AG08396 (cell line): Measurements from ENCODE around the gene GRIK3.

Source experiments
- DNase-seq: peaks from one replicate; pipeline ENCODE4 v3.0.0; 2012; ENCODE audit warnings: low spot score, mixed read lengths

Gene GRIK3

DNA sequence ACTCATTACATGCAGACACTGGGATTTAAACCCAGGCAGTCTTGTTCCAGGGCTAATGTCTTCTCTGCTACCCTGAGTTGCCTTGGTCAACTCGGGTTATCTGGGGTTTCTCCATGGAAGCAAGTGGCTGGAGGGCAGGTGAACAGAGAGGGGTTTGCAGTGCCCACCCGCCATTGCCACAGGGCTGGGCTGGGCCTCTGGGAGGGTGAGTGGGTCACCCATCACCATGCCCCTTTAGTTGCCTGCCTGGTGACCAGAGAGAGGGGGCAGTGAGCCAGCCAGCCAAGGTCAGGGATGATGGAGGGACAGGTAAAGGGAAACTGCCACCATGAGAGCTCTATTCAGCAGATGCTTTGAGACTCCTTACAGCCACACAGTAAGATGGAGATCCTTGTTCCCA is 53.2 kb downstream of the GRIK3 start:
- no peak for DNase-seq

DNA sequence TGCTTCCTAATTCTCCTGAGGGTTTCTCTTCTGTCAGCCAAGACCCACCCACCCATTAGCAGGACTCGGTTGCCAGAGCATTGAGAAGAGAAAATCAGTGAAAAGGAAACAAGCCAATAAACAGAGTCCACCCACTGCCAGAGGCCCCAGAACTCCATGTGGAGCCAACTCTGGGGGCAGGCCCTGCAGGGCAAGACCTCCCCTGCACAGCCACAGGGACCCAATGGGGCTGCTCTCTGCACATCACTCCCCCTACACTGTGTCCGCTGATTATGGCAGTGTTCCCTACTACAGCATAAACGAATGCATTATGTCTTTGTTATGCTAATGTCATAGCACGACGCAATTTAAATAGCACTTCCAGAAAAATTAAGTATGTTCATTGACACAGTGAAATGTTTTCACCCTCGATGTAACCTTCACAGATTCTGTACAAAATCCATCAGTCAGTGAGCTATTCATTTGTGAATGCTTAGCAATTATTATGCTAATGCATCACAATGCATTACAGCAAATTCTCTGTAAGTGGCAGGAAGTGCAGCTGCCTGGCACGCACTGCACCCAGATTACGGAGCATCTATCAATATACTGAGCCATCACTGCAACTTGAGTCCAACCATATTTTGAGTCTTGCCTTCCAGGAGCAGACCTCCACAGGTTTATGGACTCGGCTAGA is 56.4 kb downstream of the GRIK3 start:
- DNase-seq, result no peak

DNA sequence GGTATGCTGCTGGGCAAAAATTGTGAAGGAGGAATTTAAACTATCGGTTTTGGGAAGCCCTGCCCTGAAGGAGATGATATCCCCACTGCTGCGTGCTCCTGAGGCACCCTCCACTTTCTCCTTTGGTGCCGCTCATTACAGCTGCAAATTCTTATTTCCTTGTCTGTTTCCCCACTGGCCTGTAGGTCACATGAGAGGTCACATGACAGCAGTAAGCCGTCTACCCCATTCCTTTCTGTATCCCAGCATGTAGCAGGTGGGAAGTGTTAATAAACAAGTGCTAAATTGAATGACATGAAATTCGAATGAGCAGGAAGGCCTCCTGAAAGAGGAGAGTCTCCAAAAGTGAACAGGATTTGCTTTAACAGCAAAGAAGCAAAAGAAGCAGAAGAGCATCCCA is 58.7 kb downstream of the GRIK3 start:
- DNase-seq, result no peak

DNA sequence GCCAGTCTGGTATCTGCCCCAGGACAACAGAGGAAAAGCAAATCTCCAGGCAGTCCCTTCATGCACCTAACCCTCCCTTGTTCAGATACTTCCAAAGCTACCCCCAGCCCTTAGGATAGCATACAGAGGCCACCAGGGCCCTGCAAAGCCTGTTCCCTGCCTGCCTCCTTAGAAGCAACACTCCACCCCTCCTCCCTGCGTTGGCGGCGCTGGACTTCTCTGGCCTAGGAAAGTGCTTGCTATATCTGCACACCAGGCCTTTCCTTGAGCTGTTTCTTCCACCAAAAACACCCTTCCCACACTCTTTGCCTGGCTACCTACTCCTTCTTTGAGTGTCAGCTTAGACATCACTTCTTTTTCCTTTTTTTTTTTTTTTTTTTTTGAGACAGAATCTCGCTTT is 61.3 kb downstream of the GRIK3 start:
- no peak for DNase-seq

DNA sequence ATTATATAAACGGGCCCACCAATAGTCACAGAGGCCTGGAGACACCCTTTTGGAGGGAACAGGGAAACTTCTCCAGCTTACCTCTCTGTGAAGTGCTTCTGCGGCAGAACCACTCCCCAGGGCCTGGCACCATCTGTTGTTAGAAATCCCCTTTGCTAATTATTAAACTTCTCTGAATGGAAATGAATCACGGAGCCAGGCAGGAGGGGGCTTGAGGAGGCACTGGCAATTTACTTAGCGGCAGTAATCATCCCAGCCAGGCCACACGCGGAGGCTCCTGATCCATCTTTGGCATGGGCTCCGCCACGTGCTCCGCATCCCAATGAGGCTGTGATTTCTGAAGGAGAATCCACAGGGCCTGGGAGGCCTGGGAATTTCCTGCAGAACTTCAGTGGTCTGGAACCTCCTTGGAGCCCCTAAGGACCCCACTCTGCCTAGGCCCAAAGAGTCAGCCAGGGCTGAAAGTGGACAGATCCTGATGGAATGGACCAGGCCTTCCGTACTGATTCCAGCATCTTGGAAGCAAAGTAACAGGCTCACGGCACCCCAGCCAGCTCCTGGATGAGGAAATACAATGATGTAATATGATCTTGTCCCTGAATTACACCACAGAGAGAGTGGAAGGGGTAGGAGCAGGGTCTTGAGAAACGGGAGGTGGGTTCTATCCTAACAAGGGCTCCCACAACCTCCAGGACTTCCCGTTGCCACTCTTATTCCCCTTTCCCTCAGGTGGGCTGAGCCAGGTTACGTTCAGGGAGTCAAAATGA is 62.3 kb downstream of the GRIK3 start:
- DNase-seq, result no peak

DNA sequence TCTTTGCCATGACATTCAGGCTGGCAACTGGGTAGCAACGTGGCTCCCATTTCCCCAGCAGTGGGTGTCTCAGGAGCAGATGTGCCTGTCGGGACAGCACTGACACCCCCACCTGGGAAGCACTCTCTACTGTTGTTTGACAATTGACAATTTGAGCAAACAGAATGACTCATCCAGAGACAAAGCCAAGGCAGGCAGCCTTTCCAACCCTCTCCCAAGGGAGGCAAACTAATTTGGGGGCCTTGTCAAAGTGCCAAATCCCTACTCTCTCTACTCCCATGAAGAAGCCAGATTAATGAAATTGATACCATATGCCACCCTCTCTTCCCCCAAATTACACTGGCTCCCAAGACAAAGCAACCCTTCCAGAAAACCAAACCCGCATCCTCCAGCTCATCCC is 65.6 kb downstream of the GRIK3 start:
- DNase-seq, result no peak

DNA sequence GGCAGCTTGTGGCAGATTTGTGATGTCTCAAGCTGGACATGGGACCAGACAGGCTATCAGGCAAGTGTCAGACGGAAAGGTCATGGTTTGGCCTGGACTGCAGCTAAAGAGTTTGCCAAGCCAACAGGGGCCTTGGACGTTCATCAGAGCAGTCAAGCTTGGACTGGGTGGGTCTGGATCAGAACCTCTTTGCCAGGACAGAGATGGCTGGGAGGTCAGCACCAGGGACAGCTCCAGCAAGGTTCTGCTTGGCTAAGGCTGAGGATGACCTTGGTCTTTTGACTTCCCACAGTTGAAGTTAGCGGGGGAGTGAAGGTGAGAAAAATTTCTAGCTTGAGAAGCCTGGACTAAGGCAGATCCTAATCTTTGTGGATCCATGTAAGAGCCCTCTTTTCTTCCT is 68.1 kb downstream of the GRIK3 start:
- DNase-seq, result no peak

DNA sequence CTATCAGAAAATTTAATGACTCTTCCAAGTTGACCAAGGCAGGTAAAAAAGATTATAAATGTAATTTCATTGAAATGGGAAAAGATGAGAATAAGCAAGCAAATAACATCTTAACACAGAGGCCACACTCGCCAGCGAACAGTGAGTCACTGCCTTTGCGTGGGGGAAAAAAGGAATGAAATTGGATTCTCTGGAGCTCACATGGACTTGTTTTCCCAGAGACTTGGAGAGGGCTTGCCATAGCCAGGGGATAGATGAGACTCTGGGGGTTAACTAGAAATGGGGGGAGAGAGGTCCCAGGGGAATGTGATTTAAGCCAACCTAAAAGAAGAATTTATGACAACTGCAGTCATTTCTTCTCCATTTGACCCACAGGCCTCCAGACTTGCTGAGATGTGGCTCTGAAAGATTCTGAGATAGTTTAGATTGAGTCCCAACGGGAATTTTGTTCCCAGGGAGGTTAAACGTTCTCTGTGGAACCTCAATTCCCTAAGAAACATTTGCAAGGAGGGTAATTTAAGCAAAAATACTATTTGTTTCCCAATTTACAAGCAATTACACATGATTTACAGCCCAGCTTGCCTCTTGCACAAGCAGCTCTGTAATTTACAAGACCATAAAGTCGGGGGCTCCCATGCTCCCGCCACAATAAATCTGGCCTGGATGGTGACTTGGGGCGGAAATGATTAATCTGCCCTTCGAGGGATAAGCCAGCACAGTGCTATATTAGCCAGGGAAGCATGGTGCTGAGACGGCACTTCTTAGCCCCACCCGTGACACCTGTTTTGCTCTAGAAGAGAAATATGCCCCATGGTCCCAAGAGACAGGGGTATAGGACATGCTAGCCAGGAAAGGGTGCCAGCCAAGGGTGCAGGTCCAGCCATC is 68.8 kb downstream of the GRIK3 start:
- no peak for DNase-seq

DNA sequence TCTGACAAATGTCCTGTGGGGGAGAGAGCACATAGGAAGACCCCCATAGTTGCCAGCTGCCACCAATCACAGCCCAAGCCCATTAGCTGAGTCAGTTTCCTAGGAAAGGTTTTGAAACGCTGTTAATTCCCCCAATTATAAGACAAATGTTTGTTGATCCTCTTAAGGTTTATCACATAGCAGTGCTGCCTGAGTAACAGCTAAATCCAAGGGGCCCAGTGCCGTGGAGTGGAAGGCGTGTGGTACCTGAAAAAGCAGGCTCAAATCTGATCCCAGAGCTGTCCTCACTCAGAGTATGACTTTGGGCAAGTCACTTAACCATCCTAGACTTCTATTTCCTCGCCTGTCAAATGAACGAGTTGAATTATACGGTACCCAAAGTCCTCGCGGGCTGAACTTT is 69.5 kb downstream of the GRIK3 start:
- no peak for DNase-seq

DNA sequence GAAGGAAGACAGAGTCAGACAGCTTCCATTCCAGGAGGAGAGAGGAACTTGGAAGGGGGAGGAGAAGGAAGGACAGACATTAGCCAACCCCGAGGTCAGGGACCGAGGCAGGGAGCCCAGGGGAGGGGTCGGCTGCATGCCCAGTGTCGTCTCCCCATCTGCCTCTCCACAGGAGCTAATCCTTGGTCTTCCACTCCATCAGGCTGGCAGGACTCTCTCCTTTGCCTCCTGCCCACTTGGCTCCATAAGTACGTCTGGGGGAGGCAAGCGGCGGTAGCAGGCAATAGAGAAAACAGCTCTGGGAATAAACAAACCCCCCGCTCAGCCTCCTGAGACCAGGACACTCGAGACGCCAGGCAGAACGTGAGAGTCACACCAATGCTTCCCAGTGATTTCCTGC is 71.3 kb downstream of the GRIK3 start:
- no peak for DNase-seq

DNA sequence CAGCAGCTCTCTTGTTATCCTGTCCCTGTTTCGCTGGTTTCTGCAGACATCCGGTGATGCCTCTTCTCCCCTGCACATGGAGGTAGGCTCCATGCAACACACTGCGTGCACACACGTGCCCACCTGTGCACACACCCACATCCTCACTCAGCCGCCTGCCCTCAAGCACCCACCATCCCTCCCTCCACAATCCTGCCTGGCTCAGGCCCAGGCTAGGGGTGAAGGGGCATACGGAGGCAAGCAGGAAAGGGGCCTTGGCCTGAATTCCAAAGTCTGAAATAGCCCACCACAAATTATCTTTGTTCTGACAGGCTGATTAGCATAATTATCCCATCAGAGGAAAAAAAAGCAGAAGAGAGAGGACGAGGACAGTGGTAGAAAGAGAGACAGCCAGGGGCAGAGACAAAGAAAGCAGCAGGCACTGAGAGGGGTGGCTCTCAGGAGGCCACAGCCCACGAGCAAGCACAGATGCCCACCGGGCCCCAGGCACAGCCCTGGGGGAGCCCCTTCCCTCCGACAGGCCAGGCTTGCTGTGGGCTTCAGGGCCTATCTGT is 73.2 kb downstream of the GRIK3 start:
- DNase-seq, result no peak

DNA sequence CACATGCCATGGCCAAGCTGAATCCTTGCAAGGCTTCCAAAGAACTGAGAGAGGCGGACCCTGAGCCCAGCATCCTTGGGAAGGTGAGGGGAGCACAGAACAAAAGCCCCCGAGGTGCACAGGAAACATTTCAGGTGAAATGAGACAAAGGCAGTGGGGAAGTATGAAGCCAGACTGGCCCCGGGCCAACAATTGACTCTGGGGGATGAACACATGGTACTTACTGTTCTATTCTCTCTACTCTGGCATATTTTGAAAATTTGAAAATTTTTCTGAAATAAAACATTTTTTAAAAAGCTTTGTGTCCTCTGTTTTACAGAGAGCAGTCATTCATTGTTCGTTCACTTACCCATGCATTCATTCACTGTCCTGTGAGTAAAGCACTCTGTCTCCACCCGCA is 77.7 kb downstream of the GRIK3 start:
- no peak for DNase-seq

DNA sequence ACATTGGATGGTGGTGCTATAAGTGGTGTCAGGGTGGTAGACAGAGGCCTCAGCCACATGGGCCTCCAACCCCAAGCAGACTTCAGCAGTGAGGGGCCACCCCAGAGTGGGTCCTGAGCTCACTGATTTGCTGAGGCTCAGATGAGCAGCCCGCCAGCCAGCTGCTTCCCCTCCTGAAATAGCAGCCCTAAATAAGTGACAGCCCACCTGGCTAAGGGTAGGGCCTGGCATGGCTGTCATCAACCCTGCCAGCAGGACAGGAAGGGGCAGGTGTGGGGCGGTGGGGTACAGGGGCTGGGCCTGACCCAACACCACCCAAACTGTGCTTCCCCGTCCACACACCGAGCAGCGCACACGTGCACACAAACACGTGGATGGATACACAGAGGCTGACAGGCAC is 79.3 kb downstream of the GRIK3 start:
- no peak for DNase-seq

DNA sequence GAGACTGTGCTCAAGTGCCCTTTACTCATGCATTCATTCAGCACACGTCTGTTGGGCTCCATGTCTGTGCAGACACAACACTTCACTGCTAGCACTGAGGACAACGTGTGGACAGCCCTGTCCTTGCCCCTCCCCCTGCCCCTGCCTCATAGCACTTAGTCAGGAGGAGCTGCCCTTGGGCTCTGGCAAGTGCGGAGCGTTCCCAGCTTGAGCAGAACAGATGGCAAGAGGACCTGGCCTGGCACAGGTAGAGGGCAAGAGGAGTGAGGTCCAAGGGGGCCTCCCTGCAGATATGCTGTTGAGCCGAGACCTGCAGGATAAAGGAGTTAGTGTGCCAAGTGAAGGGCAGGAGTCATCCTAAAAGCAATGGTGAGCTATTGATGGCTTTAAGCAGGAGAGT is 81.3 kb downstream of the GRIK3 start:
- no peak for DNase-seq

DNA sequence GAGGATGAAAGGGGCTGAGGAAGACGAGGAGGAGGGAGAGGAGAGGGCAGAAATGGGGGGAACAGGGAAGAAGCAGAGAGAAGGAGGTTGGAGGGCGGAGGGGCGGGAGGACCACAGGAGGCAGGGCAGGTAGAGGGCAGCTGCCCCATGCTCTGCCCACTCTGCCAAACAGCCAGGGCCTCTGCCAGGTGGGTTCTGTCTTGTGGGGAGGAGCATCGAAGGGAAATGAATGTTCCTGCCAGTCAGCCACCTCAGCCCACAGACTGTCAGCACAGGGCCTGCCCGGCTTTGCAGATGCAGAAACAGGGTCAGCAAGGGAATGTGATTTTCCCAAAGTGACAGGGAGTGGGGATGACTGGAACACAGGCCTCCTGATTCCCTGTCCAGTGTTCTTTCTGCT is 82.6 kb downstream of the GRIK3 start:
- no peak for DNase-seq

DNA sequence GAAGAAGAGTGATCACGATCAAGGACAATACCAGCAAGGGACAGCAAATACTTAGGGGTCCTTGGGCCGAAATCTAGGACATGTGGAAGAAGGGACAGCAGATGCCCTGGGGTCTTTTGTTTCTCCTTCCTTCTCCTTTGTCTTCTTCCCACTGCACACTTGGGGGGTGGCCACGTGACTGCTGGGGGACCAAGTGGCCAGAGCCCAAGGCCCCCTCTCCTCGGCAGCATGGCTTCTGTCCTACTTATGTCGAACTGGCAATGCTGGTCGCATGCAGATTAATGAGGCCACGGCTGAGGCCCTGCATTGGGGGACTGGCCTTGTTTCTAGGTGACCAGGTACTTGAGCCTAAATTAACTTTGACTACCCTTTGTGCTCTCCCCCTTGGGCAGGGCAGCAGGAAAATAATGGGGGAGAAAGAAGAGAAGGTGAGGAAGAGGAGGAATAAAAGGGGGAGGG is 83.0 kb downstream of the GRIK3 start:
- no peak for DNase-seq

DNA sequence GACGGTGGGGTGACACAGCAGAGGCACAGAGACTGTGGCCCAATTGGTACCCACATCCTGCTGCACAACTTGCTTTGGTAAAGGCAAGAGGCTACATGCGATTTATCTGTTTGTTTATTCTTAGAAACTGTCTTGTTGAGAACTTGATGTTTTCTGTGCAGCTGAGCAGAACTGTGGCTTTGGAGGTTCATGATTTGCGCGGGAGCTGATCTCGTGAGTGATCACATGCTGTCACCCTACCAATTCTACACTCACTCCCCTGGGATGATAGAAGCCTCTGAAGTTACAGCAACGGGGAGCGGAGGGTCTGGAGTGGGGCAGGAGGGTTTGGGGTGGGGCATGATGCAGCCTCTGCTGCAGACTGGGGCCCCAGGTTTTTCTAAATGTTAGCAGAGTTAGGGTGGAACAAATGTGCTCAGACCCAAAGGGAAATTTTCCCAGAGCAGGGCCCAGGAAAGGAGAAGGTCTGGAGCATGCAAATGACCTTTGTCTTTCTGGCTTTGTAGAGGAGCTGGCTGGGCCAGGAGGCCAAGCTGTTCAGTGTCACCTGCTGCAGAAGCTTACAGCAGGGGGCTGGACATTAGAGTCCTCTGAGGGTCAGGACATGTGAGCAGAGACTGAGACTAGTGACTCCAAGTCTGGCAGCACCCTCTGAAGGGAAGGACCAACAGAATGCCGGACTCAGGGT is 83.6 kb downstream of the GRIK3 start:
- no peak for DNase-seq

DNA sequence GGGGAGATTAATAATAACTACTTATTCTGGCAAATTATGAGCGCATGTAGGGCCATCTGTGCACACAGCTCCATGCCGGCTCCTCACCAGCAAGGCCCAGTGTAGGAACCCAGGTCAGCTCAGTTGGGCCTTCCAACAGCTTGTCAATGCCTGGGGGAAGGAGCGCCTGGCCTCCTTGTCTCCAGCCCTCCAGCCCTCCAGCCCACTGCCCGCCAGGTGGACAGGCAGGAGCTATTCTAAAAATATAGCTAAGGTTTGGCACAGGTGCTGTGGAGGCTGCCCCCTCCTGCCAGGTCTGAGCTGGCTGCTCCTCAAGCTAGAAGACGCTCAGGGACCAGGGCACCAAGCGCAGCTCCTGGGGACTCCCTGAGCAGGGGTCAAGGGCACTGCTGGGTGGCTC is 85.7 kb downstream of the GRIK3 start:
- DNase-seq, result no peak

DNA sequence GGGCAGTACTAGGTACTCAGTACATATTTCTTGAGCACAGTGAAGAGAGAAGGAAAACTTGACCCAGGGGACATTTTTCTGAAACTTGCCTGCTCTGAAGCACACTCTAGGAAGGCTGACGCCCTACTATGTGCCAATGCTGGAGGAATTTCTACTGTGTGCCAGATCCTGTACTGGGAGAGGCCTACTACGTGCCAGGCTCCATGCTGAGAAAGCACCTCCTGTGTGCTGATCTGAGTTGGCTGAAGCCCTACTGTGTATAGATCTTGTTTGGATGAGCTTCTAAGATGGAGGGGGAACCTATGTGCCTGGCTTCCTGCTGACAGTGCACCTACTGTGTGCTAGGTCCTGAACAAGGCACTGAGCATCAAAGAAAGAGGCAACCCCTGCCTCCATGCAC is 86.2 kb downstream of the GRIK3 start:
- no peak for DNase-seq

DNA sequence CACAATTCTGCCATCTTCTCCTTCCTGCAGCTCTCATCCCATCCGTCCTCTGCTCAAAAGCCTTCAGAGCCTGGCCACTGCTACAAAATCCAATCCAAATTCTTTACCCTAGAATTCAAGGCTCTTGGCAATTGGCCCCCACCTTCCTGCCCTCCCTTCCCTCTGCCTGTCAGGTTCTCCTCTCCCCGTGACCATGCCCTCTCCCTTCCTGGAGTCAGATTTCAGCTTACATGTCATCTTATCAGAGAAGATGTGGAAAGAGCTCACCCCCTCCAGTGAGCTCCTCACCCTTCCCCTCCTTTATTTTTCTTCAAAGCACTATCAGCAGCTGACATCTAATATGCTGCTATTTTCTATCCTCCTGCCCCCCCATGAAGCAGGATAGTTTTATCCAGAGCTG is 86.9 kb downstream of the GRIK3 start:
- DNase-seq, result no peak

DNA sequence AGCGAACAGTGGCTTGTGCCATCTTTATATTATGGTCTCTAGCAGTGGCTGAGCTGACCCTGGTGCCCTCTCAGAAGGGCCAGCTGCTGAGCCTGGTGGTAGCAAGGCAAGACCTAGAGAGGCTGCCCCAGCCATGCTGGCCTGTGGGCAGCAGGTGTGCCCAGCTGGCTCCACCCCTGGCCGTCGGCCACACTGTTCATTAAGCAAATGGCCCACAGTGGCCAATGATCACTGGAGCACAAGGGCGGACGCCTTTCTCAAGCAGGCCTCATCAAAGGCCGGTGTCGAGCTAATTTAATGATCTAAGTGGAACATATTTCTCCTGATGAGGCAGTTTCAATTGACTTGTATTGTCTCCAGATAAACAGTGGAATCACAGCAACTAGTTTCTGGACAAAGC is 89.4 kb downstream of the GRIK3 start:
- no peak for DNase-seq

DNA sequence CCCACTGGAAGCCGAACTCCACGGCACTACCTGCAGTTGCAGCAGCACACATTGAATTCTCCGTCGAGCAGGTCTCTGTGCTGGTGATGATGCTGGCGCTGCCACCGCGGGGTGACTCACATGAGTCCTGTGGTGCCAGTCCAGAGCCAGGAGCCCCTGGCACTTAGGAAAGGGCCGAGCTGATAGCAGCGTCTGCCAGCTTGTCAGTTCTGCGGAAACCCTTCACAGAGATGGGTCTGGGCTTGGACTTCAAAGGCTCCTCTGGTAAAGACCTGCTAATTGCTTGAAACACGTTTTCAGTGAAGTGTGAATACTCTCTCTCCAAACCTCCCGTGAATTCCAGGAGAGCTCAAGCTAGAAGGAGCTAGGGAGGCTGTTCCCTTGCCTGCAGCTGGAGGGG is 92.2 kb downstream of the GRIK3 start:
- no peak for DNase-seq
